GM18951 (cell line): ENCODE data around the gene NFKBIE.

Experiments used
- POLR2A ChIP-seq: IDR thresholded peaks from 4 replicates; pipeline ENCODE4 v1.6.1; 2011; ENCODE audit warnings: mild to moderate bottlenecking; ENCODE audit not compliant: insufficient read length, insufficient read depth; ENCODE audit errors: extremely low read depth
- in situ Hi-C: fragments of 300-500 bp; cut with MboI; formaldehyde crosslinking; loops from one replicate; pipeline ENCODE4 v1.12.0; 2022; ENCODE audit warnings: low sequenced_read_pairs, mixed read lengths, inconsistent platforms; ENCODE audit not compliant: unreplicated experiment

Gene NFKBIE

DNA sequence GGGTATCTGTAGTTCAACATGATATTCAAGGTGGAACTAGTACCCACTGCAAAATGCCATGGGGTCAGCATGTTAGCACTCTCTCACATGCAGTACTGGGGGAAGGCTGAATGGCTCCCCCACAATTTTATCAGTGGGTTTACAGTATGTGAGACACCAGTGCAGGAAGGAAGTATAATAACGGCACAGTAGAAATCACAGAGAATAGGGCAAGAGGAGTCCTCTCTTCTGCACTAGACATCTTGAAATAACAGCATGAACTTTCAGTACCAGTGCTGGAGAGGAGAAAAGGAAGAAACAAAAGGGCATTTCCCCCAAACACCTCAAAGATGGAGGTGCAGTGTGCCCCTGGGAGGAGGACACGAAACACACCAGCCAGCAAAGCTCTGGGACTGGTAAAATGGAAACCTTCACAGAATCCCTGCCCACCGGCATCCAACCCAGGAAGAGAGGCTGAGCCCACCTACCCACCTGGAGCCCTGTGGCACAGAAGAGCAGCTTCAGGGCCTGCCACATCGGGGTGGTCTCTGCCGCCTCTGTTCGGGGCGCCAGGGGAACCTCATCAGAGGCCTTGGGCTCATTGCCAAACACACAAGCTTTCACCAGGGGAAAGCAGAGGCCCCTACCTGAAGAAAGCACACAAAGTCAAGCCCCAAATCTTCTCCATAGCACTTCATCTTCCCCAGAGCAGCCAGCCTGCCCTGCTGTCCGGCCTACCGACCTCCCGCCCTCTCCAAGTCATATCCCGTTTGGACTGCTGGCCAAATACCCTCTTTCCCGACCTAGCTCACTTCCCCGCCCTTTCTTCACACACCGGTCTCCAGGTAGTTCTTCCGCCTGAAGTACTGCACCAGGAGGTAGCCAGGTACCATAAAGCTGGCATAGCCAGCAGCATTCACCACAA lies 9.2 kb downstream of the NFKBIE start:
- TF ChIP-seq POLR2A = peak; percentile 32
- in situ Hi-C loops = no loop called here

DNA sequence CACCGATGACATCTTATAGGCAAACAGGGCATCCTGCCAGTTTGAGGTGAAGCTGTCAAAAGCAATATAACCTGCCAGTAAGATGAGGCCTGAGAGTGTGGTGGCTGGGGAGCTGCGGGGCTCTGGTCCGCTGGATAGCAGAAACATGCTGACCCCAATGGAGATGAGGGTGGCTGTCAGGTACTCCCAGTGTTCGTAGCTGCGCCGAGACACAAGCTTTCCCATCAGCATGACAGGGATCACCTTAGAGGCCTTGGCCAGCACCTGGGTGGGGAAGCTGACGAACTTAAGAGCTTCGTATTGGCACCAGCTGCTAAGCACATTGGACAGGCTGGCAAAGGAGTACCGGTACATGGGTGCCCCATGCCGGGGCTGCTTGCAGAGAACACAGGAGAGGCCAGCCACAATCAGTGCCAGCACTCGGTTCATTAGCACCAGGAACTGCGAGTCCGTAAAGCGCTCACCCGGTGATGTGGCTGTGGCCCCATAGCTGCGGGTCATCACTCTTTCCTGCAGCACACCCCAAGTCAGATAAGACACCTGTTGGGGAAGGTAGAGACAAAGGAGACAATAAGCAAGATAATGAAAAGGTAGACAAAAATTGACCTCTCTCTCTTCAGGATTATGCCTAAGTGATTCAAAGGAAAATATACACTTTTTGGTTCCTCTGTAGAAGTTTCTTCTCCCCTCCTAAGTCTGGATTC lies 10.1 kb downstream of the NFKBIE start:
- no peak for TF ChIP-seq POLR2A
- in situ Hi-C loops = no loop called here

DNA sequence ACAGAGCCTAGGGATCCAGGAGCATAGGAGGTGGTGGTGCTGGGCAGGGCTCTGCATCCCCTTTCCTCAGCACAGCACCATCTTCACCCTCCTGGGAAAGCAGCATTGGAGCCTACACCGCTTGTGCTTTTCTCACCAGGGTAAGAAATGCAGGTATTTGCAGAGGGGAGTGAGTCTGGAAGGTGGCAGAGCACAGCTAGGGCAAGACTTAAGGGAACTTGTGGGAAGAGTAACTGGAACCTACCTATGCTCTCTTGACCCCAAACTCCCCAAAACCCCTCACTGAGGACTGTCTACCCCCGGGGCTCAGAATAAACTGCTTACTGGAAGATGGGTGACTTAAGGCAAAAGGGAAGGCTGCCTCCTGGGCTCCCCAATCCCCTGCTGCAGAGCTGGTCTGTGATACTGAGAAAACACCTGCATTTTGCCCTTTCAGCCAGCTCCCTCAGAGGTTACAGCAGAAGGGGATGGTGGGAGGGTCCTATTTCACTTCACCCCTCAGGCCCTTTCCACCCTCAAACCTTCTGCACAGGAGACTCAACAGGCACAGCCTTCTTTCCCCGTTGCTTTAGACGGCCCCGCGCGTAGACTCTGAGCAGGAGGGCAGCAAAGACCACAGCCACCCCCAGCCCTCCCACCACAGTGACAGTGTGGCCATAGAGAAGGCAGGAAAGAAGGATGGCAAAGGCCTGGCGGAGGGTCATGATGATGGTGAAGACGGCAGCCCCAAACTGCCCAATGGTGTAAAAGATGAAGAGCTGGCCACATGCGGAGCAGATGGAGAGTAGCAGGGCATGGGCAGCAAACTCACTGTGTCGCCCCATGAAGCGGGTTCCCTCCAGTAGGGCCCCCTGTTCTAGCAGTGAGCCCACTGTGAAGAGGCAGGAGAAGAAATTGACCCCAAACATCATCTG lies 10.9 kb downstream of the NFKBIE start:
- in situ Hi-C loops = no loop called here
- no peak for TF ChIP-seq POLR2A

DNA sequence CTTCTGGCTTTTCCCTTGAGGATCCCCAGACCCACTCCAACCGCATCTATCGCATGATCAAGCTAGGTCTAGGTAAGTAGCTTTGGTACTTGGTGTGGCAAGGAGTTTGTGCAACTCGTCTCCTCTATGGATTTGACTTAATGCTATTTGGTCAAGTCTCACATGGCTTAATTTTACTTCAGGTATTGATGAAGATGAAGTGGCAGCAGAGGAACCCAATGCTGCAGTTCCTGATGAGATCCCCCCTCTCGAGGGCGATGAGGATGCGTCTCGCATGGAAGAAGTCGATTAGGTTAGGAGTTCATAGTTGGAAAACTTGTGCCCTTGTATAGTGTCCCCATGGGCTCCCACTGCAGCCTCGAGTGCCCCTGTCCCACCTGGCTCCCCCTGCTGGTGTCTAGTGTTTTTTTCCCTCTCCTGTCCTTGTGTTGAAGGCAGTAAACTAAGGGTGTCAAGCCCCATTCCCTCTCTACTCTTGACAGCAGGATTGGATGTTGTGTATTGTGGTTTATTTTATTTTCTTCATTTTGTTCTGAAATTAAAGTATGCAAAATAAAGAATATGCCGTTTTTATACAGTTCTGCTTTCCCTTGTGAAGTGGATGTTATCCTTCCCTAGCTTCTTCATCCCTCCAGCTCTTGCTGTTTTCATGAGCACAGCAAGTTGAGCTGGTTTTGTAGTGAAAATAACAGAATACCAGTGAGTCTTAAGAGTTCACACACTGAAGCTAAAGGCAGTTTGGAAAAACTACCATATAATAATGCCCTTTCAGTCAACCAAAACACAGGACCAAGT lies 11.8 kb downstream of the NFKBIE start:
- in situ Hi-C loops = no loop called here
- no peak for TF ChIP-seq POLR2A

DNA sequence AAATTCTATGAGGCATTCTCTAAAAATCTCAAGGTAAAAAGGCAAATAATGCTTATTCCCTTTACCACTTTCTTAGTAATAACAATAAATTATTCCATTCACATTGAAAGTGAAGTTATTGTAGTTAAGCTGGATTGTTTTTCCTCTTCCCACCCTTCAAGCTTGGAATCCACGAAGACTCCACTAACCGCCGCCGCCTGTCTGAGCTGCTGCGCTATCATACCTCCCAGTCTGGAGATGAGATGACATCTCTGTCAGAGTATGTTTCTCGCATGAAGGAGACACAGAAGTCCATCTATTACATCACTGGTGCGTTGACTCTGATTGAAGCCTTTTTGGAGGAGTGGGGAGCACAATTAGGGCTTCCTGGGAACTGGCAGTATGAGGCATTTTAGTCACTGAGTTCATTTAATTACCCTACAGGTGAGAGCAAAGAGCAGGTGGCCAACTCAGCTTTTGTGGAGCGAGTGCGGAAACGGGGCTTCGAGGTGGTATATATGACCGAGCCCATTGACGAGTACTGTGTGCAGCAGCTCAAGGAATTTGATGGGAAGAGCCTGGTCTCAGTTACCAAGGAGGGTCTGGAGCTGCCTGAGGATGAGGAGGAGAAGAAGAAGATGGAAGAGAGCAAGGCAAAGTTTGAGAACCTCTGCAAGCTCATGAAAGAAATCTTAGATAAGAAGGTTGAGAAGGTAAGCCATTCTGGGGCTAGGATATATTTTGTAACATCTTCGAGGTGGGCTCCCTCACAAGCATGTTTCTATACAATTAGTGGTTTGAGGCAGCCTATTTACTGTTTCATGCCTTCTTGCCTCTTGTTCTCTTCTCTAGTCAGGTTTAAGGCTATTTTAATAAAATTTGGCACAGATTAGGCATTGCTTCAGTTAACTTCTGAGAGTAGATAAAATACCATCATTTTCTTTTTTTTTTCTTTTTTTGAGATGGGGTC lies 13.5 kb downstream of the NFKBIE start:
- in situ Hi-C loops = no loop called here

DNA sequence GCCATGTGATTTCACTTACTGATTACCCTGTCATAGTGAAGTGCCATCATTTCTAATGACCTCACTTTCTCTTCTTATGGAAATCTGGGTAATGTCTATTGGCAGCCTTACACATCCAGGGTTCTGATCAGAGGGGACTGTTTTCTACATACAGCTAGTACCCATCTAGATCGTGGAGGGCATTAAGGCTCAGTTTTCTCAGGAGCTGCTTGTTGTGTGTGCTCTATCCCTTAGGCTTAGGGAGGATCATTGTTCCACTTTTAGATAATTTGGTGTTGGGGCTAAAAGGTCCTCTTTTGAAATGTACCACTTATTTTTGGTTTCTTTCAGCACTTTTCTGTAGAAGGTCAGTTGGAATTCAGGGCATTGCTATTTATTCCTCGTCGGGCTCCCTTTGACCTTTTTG lies 14.6 kb downstream of the NFKBIE start:
- in situ Hi-C loops = no loop called here
- no peak for TF ChIP-seq POLR2A

More for the DNA sequence above, 13.5 kb downstream of the NFKBIE start:
- TF ChIP-seq POLR2A = no peak

DNA sequence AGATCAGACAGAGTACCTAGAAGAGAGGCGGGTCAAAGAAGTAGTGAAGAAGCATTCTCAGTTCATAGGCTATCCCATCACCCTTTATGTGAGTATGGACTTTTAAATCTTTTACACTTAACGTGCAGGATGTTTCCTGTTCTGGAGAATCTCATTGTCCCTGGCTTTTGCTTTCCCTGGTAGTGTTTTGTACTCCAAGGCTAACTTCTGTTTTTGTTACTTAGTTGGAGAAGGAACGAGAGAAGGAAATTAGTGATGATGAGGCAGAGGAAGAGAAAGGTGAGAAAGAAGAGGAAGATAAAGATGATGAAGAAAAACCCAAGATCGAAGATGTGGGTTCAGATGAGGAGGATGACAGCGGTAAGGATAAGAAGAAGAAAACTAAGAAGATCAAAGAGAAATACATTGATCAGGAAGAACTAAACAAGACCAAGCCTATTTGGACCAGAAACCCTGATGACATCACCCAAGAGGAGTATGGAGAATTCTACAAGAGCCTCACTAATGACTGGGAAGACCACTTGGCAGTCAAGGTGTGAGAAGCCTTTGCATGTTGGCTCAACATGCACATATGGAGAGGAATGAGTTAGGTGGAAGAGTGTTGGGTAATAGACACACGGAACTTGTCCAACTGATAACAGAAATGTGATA lies 15.2 kb downstream of the NFKBIE start:
- no peak for TF ChIP-seq POLR2A
- in situ Hi-C loops = no loop called here

DNA sequence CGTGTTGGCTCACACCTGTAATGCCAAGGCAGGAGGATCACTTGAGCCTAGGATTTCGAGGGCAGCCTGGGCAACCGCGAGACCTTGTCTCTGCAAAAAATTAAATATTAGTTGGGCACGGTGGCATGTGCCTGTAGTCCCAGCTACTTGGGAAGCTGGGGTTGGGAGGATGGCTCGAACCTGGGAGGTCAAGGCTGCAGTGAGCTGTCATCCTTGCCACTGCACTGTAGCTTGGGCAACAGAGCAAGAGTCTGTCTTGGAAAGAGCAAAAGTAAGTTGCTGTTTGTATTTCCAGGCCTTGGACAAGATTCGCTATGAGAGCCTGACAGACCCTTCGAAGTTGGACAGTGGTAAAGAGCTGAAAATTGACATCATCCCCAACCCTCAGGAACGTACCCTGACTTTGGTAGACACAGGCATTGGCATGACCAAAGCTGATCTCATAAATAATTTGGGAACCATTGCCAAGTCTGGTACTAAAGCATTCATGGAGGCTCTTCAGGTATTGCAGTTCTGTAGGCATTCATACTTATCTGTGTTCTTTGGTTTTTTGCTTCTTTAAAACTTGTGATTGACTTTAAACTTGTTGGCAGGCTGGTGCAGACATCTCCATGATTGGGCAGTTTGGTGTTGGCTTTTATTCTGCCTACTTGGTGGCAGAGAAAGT lies 16.1 kb downstream of the NFKBIE start:
- TF ChIP-seq POLR2A = no peak
- in situ Hi-C loops = no loop called here

DNA sequence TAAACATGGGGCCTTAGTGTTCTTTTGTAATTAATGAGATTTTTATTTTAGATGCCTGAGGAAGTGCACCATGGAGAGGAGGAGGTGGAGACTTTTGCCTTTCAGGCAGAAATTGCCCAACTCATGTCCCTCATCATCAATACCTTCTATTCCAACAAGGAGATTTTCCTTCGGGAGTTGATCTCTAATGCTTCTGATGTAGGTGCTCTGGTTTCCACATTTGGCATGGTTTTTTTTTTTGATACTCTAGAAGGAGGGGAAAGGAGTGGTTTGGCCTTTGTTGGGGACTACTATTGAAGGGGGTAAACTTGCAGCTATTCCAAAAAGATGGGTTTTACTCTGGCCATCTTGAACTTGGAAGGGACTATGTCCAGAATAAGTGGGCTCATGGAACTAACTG lies 16.8 kb downstream of the NFKBIE start:
- in situ Hi-C loops = no loop called here

More for the DNA sequence above, 16.8 kb downstream of the NFKBIE start:
- no peak for TF ChIP-seq POLR2A
